ENCODE data around the gene UBP1. TPM values are rescaled to one million over a fixed set of nuclear protein-coding genes. Genes with fewer than 3 reads are reported as not detected.
A peak's percentile ranks its signal among the peaks of the same experiment; 100 is the strongest.

UBP1 gene
- total RNA-seq, 4 donors from 2014 or later: 45.6 to 77.0 (median 63.0) TPM

- TF ChIP-seq CTCF (IDR thresholded peaks at IDR 0.05): no peak
- no peak for DNase-seq (ENCODE audit: low spot score)
- ATAC-seq (ENCODE audit: low FRiP score): no peak
Observed at GRCh38 chr3:33401781-33402180, 38.4 kb downstream of the UBP1 start.

GRCh38 chr3:33398410-33398809 lies 41.8 kb downstream of the UBP1 start:
- DNase-seq (ENCODE audit: low spot score) (no peak), ATAC-seq (ENCODE audit: low FRiP score) (no peak)

GRCh38 chr3:33395900-33396299 lies 44.3 kb downstream of the UBP1 start:
- ATAC-seq (ENCODE audit: low FRiP score) (no peak), DNase-seq (ENCODE audit: low spot score) (no peak)
- TF ChIP-seq CTCF (IDR thresholded peaks at IDR 0.05): no peak

More at GRCh38 chr3:33398410-33398809, 41.8 kb downstream of the UBP1 start:
- TF ChIP-seq CTCF (IDR thresholded peaks at IDR 0.05): no peak

DNA sequence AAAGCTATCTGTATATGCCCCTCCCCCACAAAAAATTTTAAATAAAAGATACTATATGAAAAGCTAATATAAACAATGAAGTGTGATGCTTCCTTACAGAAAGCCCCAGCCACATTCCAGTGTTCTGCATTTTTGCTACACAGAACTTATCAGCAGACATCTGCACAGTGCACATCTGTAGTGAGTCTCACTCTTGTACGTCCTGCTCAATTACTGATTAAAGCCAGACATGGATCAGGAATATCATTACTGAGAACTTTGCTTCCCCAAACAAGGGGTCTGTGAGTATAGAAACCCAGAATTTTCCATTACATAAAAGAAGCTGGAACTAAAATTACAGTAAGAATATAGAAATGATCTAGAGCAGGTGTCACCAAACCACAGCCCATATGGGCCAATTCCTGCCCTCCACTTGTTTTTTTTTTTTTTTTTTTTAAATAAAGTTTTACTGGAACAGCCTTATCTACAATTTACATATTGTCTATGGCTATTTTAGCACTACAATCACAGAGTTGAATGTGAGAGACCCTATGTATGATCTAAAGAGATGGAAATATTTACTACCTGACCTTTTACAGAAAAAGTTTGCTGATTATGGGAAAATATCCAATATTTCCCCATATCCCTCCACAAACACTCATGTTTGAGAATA lies 45.7 kb downstream of the UBP1 start:
- TF ChIP-seq CTCF (IDR thresholded peaks at IDR 0.05): no peak
- no peak for ATAC-seq (ENCODE audit: low FRiP score)
- no peak for DNase-seq (ENCODE audit: low spot score)

GRCh38 chr3:33392703-33393125 lies 47.5 kb downstream of the UBP1 start:
- ATAC-seq (ENCODE audit: low FRiP score) (peak; percentile 51), DNase-seq (ENCODE audit: low spot score) (no peak)
- TF ChIP-seq CTCF (IDR thresholded peaks at IDR 0.05): no peak

DNA sequence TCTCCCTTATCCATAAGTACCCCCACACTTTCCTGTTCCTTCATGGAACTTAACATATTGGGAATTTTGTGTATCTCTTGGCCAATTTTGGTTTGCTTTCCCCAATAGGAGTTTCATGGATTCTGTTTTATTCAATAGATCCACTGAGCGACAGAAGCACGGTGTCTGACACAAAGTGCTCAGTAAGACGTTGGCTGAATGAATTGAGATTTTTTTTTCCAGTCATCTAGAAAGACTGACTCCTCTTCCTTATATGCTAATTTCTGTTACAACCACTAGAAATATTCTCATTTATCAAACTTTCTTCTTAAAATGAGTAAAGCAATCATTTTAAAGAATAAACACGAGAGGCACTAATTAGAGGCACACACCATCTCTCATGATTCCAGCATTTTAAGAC lies 48.1 kb downstream of the UBP1 start:
- ATAC-seq (ENCODE audit: low FRiP score): no peak
- DNase-seq (ENCODE audit: low spot score): no peak

More for the DNA sequence above, 48.1 kb downstream of the UBP1 start:
- no peak for TF ChIP-seq CTCF (IDR thresholded peaks at IDR 0.05)

Data from omental fat pad (tissue), 4 donors.